ENCODE data around the gene DLGAP1.
"Not testable (repeated sequence)": the region's sequence is repeated elsewhere in the genome, so short reads cannot be mapped to it uniquely, and the experiment has no call there.

DLGAP1 gene

GRCh38 chr18:3486512-3486911 is 968.6 kb downstream of the DLGAP1 start:
- intact Hi-C loops (cut with DNase I), result no loop called here
- no peak for DNase-seq

GRCh38 chr18:3485153-3486149 is 969.7 kb downstream of the DLGAP1 start:
- intact Hi-C loops (cut with DNase I), result no loop called here
- DNase-seq, result peak in 1 of 42 donors; percentile 6

GRCh38 chr18:3482258-3482657 is 972.8 kb downstream of the DLGAP1 start:
- DNase-seq, result peak in 1 of 42 donors; percentile 25
- intact Hi-C loops (cut with DNase I), result no loop called here

GRCh38 chr18:3481696-3482210 is 973.4 kb downstream of the DLGAP1 start:
- peak in 23 of 42 donors; percentile 6 to 76 (median 35) for DNase-seq
- intact Hi-C loops (cut with DNase I), result no loop called here

- DNase-seq, result peak in 1 of 42 donors; percentile 24
- intact Hi-C loops (cut with DNase I), result no loop called here
These were observed 974.1 kb downstream of the DLGAP1 start for GRCh38 chr18:3480827-3481573.

- peak in 1 of 42 donors; percentile 27 for DNase-seq
- intact Hi-C loops (cut with DNase I), result no loop called here
These were observed 975.1 kb downstream of the DLGAP1 start for GRCh38 chr18:3479978-3480509.

GRCh38 chr18:3478262-3478978 is 976.7 kb downstream of the DLGAP1 start:
- DNase-seq, result no peak
- intact Hi-C loops (cut with DNase I), result no loop called here

GRCh38 chr18:3472681-3473544 is 982.2 kb downstream of the DLGAP1 start:
- intact Hi-C loops (cut with DNase I), result no loop called here
- DNase-seq, result no peak

GRCh38 chr18:3472121-3472520 is 983.0 kb downstream of the DLGAP1 start:
- DNase-seq; intact Hi-C loops (cut with DNase I): not testable (repeated sequence)

GRCh38 chr18:3471141-3471648 is 983.9 kb downstream of the DLGAP1 start:
- no peak for DNase-seq
- intact Hi-C loops (cut with DNase I), result no loop called here

GRCh38 chr18:3468833-3469232 is 986.3 kb downstream of the DLGAP1 start:
- intact Hi-C loops (cut with DNase I), result no loop called here
- no peak for DNase-seq

- no peak for DNase-seq
- intact Hi-C loops (cut with DNase I), result no loop called here
These were observed 986.9 kb downstream of the DLGAP1 start for GRCh38 chr18:3468066-3468705.

GRCh38 chr18:3466872-3467271 is 988.2 kb downstream of the DLGAP1 start:
- peak in 1 of 42 donors; percentile 21 for DNase-seq
- intact Hi-C loops (cut with DNase I), result no loop called here

GRCh38 chr18:3466045-3466444 is 989.1 kb downstream of the DLGAP1 start:
- intact Hi-C loops (cut with DNase I), result no loop called here
- no peak for DNase-seq

- no peak for DNase-seq
- intact Hi-C loops (cut with DNase I), result no loop called here
These were observed 992.1 kb downstream of the DLGAP1 start for GRCh38 chr18:3463051-3463450.

- DNase-seq, result no peak
- intact Hi-C loops (cut with DNase I), result no loop called here
These were observed 993.4 kb downstream of the DLGAP1 start for GRCh38 chr18:3461704-3462103.

GRCh38 chr18:3460823-3461398 is 994.2 kb downstream of the DLGAP1 start:
- no peak for DNase-seq
- intact Hi-C loops (cut with DNase I), result no loop called here

Measured in head of caudate nucleus (tissue), 42 donors.